Hematopoietic multipotent progenitor cell treated with erythropoietin and hydrocortisone succinate and interleukin-3 and kit ligand, for 17 days (in vitro differentiated cells): ENCODE measurements around the gene ZNF500.
"Not testable (repeated sequence)": the region's sequence is repeated elsewhere in the genome, so short reads cannot be mapped to it uniquely, and the experiment has no call there.

Experiments used
- DNase-seq: peaks from one replicate; pipeline ENCODE4 v3.0.0-alpha.2; 2015; ENCODE audit warnings: low spot score

ZNF500 gene

GRCh38 chr16:4744555-4745273 lies 22.2 kb downstream of the ZNF500 start:
- DNase-seq = no peak

GRCh38 chr16:4743226-4743878 lies 23.6 kb downstream of the ZNF500 start:
- no peak for DNase-seq

- DNase-seq = not testable (repeated sequence)
Measured at GRCh38 chr16:4738370-4738769, 28.6 kb downstream of the ZNF500 start.

GRCh38 chr16:4737545-4737944 lies 29.4 kb downstream of the ZNF500 start:
- DNase-seq = no peak

GRCh38 chr16:4736546-4736945 lies 30.4 kb downstream of the ZNF500 start:
- DNase-seq = no peak

GRCh38 chr16:4734730-4735535 lies 32.0 kb downstream of the ZNF500 start:
- peak; percentile 79 for DNase-seq

GRCh38 chr16:4734063-4734729 lies 32.8 kb downstream of the ZNF500 start, which contains the start of the genes ANKS3 and DNAAF8:
TSS of gene ANKS3 (minus strand) at chr16:4734271. CDS start at chr16:4730149, 4,122 bp downstream.
TSS of gene DNAAF8 (plus strand) at chr16:4734537. CDS start at chr16:4736515, 1,978 bp downstream.
- peak; percentile 87 for DNase-seq

GRCh38 chr16:4733747-4734062 lies 33.3 kb downstream of the ZNF500 start:
- DNase-seq = no peak

- no peak for DNase-seq
Measured at GRCh38 chr16:4733211-4733742, 33.7 kb downstream of the ZNF500 start.

GRCh38 chr16:4729876-4730275 lies 37.1 kb downstream of the ZNF500 start:
- no peak for DNase-seq

GRCh38 chr16:4728676-4729075 lies 38.3 kb downstream of the ZNF500 start:
- DNase-seq = no peak

- no peak for DNase-seq
Measured at GRCh38 chr16:4726616-4727015, 40.3 kb downstream of the ZNF500 start.

GRCh38 chr16:4724661-4725270 lies 42.2 kb downstream of the ZNF500 start:
- no peak for DNase-seq

- DNase-seq = no peak
Measured at GRCh38 chr16:4723071-4723767, 43.7 kb downstream of the ZNF500 start.

- DNase-seq = no peak
Measured at GRCh38 chr16:4718466-4718865, 48.5 kb downstream of the ZNF500 start.

GRCh38 chr16:4714996-4715395 lies 52.0 kb downstream of the ZNF500 start:
- DNase-seq = no peak

GRCh38 chr16:4713663-4714501 lies 53.1 kb downstream of the ZNF500 start:
- DNase-seq = no peak

- DNase-seq = no peak
Measured at GRCh38 chr16:4709481-4709880, 57.5 kb downstream of the ZNF500 start.

- DNase-seq = no peak
Measured at GRCh38 chr16:4706871-4707270, 60.1 kb downstream of the ZNF500 start.

GRCh38 chr16:4704913-4705312 lies 62.0 kb downstream of the ZNF500 start:
- DNase-seq = no peak
